A673 (cell line): ENCODE measurements around the gene HNF4A. TPM values are rescaled to one million over a fixed set of nuclear protein-coding genes. Genes with fewer than 3 reads are reported as not detected.

ENCODE experiments used
- BruUV-seq: library from RNA; stranded (reverse); fragments of 400-500 nt; replicated peaks from 2 replicates; lab custom pipeline; 2021; lab: Mats Ljungman, UMichigan
- CTCF ChIA-PET: fragments of 300-600 bp; sonication (Branson Sonifier 250); formaldehyde crosslinking; loops from one replicate; lab custom pipeline; 2022; ENCODE audit warnings: antibody characterized with exemption; lab: Charles Lee
- POLR2A ChIA-PET: fragments of 300-600 bp; sonication (Branson Sonifier 250); formaldehyde crosslinking; loops from one replicate; lab custom pipeline; 2022; ENCODE audit warnings: antibody characterized with exemption; ENCODE audit not compliant: low non-redundant PET; lab: Charles Lee
- DNase-seq: peaks from one replicate; pipeline ENCODE4 v3.0.0-alpha.2; 2015; ENCODE audit warnings: low spot score
- H3K27ac ChIP-seq: fragments of 200-600 bp; sonication (generic); 2 replicates; pipeline ENCODE4 v1.5.1; 2016; ENCODE audit warnings: mixed run types, low read depth, mild to moderate bottlenecking, mixed read lengths, antibody characterized with exemption, low read length; ENCODE audit not compliant: poor library complexity, severe bottlenecking
- H3K27me3 ChIP-seq: fragments of 200-600 bp; sonication (generic); replicated peaks from 2 replicates; pipeline ENCODE4 v1.6.1; 2017; ENCODE audit warnings: mixed run types, low read depth, mild to moderate bottlenecking, mixed read lengths, antibody characterized with exemption, low read length; ENCODE audit not compliant: insufficient read depth, poor library complexity
- H3K36me3 ChIP-seq: fragments of 200-600 bp; sonication (generic); 2 replicates; pipeline ENCODE4 v1.6.1; 2016; ENCODE audit warnings: mixed run types, mild to moderate bottlenecking, mixed read lengths, antibody characterized with exemption, low read length; ENCODE audit not compliant: insufficient read depth, poor library complexity, severe bottlenecking
- H3K4me1 ChIP-seq: fragments of 200-600 bp; sonication (generic); 2 replicates; pipeline ENCODE4 v1.6.1; 2017; ENCODE audit warnings: mixed run types, mild to moderate bottlenecking, mixed read lengths, antibody characterized with exemption, low read length; ENCODE audit not compliant: insufficient read depth, poor library complexity, severe bottlenecking
- H3K4me3 ChIP-seq: fragments of 200-600 bp; sonication (generic); 2 replicates; pipeline ENCODE4 v1.5.1; 2016; ENCODE audit warnings: low read depth, mixed run types, mild to moderate bottlenecking, mixed read lengths, low read length; ENCODE audit not compliant: poor library complexity, severe bottlenecking
- H3K9me3 ChIP-seq: fragments of 200-600 bp; sonication (generic); 2 replicates; pipeline ENCODE4 v1.6.1; 2016; ENCODE audit warnings: mixed run types, low read depth, mild to moderate bottlenecking, mixed read lengths, antibody characterized with exemption, low read length; ENCODE audit not compliant: poor library complexity, severe bottlenecking
- EZH2 ChIP-seq: fragments of 200-600 bp; sonication (generic); IDR thresholded peaks from 2 replicates; pipeline ENCODE4 v1.6.1; 2017; ENCODE audit warnings: borderline replicate concordance, low read depth, mild to moderate bottlenecking, mixed read lengths, antibody characterized with exemption, low read length; ENCODE audit not compliant: poor library complexity, severe bottlenecking
- intact Hi-C: fragments of 100-400 bp; cut with micrococcal nuclease; formaldehyde crosslinking; loops from one replicate; pipeline ENCODE4 v1.10.0; 2022; ENCODE audit not compliant: unreplicated experiment
- total RNA-seq: library from RNA; stranded (reverse); gene quantifications from 2 replicates; pipeline ENCODE4 v1.2.3, GENCODE V29; 2021
- TF ChIP-seq, protein P1 (sequence below): fragments of 300-800, 200-600 bp; sonication (generic); conservative IDR thresholded peaks from 2 replicates; pipeline ENCODE4 v1.5.1; 2017; ENCODE audit warnings: low read depth, mild to moderate bottlenecking, antibody characterized with exemption, low read length, moderate library complexity, mixed read lengths

The HNF4A gene
- total RNA-seq, 1 experiment from 2014 or later: not detected

DNA sequence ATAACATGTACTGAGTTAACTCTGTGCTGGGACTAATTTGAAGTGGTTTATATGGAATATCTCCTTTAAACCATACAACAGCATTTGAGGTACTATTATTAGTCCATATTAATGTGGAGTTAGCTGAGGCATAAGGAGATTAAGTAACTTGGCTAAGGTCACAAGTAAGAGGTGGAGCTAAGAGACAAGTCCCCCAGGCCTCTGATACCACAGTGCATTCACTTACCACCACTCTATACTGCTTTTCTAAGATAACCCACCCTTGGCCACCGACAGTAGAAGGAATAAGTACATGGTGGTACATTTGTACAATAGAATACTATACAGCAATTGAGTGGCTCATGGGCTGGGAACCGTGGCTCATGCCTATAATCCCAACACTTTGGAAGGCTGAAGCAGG lies 103.8 kb downstream of the HNF4A start:
- Histone ChIP-seq H3K36me3 (no peaks in the 10 kb centered on the region), H3K27ac (no peak overlapping the region), H3K9me3 (no peaks in the 10 kb centered on the region), H3K4me3 (no peak overlapping the region), H3K4me1 (no peaks in the 10 kb centered on the region), H3K27me3 (no peaks in the 10 kb centered on the region)
- DNase-seq: no peak
- no TSS peak for BruUV-seq
- intact Hi-C loops: no loop called here
- ChIA-PET CTCF (interaction anchor here (0.6 kb wide), 1 partner anchor 75 kb away, joined by 4 read pairs; no protein-coding TSS in a partner anchor), POLR2A (no interaction called here)
- TF ChIP-seq, protein P1, sequence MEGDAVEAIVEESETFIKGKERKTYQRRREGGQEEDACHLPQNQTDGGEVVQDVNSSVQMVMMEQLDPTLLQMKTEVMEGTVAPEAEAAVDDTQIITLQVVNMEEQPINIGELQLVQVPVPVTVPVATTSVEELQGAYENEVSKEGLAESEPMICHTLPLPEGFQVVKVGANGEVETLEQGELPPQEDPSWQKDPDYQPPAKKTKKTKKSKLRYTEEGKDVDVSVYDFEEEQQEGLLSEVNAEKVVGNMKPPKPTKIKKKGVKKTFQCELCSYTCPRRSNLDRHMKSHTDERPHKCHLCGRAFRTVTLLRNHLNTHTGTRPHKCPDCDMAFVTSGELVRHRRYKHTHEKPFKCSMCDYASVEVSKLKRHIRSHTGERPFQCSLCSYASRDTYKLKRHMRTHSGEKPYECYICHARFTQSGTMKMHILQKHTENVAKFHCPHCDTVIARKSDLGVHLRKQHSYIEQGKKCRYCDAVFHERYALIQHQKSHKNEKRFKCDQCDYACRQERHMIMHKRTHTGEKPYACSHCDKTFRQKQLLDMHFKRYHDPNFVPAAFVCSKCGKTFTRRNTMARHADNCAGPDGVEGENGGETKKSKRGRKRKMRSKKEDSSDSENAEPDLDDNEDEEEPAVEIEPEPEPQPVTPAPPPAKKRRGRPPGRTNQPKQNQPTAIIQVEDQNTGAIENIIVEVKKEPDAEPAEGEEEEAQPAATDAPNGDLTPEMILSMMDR: no peak
- no peak for TF ChIP-seq EZH2

DNA sequence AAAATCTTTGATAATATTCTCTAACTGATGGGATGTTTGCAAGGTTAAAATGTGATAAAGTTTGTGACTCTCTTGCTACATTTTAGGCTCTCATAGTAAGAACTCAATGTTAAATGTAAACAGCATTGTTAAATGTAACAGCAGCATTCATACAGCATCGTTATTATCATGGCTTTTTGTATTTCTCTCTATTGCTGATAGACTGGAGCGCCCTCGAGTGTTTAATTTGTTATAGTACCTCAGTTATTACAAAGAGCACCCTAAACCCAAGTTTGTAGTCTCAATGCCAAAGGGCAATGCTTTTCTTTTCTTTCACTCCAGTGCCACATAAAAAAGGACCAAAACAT lies 105.3 kb downstream of the HNF4A start:
- Histone ChIP-seq H3K4me1 (no peaks in the 10 kb centered on the region), H3K4me3 (no peak overlapping the region), H3K36me3 (no peaks in the 10 kb centered on the region), H3K9me3 (no peaks in the 10 kb centered on the region), H3K27ac (no peak overlapping the region), H3K27me3 (no peaks in the 10 kb centered on the region)
- POLR2A ChIA-PET: no interaction called here
- no peak for TF ChIP-seq EZH2
- TF ChIP-seq, protein P1: peak; percentile 62
- intact Hi-C loops: loop anchor here (2.0 to 10.0 kb wide), 3 partner anchors 72 to 346 kb away; no protein-coding TSS in a partner anchor
- DNase-seq: peak; percentile 45
- CTCF ChIA-PET: no interaction called here
- no TSS peak for BruUV-seq

DNA sequence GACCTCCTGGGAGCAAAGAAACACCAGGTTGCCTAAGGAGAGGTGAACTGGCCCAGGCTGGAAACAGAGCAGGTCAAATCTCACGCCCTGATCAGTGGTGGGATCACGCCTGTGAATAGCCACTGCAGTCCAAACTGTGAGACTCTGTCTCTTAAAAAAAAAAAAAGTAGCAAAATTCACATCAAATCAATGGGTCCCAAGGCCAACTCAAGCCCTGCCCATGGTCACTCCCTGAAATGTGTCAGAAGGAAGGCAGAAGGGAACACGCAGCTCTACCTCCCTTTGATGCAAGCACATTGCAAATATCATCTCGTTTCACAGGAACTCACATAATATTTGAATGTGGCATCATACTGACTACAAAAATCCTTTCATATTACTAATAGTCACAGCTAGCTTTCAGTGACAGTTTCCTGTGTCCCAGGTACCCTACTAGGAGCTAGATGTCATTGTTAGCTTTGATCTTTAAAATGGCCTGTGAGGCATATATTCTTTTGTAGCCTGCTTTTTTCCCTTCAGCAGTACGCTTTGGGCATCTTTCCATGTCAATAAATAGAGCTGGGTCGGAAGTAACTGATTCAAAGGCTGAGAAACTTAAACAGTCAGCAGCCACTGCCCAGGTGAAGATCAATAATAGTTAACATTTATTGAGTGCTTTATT lies 105.8 kb downstream of the HNF4A start:
- ChIA-PET POLR2A (no interaction called here), CTCF (no interaction called here)
- TF ChIP-seq, protein P1: 0 out of 2 replicates have a peak, but pooled peaks have one; percentile 30
- no peak for TF ChIP-seq EZH2
- Histone ChIP-seq H3K27ac (no peak overlapping the region), H3K4me1 (no peaks in the 10 kb centered on the region), H3K9me3 (no peaks in the 10 kb centered on the region), H3K27me3 (no peaks in the 10 kb centered on the region), H3K36me3 (no peaks in the 10 kb centered on the region), H3K4me3 (no peak overlapping the region)
- BruUV-seq: no TSS peak
- no peak for DNase-seq
- intact Hi-C loops: loop anchor here (2.0 to 10.0 kb wide), 3 partner anchors 72 to 346 kb away; no protein-coding TSS in a partner anchor
